Stimulated activated naive CD8-positive, alpha-beta T cell treated with anti-CD3 and anti-CD28 coated beads, Interleukin-15, Interleukin-2, amounts not matched to agents 100 ng/mL and 50 ng/mL, for 24 hours (primary cell): ENCODE measurements around the gene PDZD7.
"Not testable (repeated sequence)": the region's sequence is repeated elsewhere in the genome, so short reads cannot be mapped to it uniquely, and the experiment has no call there.

Experiments used
- H3K27ac Mint-ChIP-seq: one replicate; pipeline ENCODE4 v1.8.0; 2021; ENCODE audit warnings: mild to moderate bottlenecking, mixed read lengths
- H3K27me3 Mint-ChIP-seq: one replicate; pipeline ENCODE4 v1.8.0; 2021; ENCODE audit warnings: mixed read lengths
- H3K36me3 Mint-ChIP-seq: one replicate; pipeline ENCODE4 v1.8.0; 2021; ENCODE audit warnings: low read depth, mixed read lengths
- H3K4me1 Mint-ChIP-seq: one replicate; pipeline ENCODE4 v1.8.0; 2021; ENCODE audit warnings: low read depth, mixed read lengths
- H3K4me3 Mint-ChIP-seq: one replicate; pipeline ENCODE4 v1.8.0; 2021; ENCODE audit warnings: mild to moderate bottlenecking, mixed read lengths
- H3K9me3 Mint-ChIP-seq: one replicate; pipeline ENCODE4 v1.8.0; 2021; ENCODE audit warnings: mixed read lengths

The PDZD7 gene

GRCh38 chr10:100982916-100983830 is 47.8 kb downstream of the PDZD7 start:
- H3K9me3 Mint-ChIP-seq = no peaks in the 10 kb centered on the region
- H3K36me3 Mint-ChIP-seq = peaks cover 37% of the 10 kb centered on the region
- H3K4me1 Mint-ChIP-seq = peaks cover 19% of the 10 kb centered on the region
- H3K4me3 Mint-ChIP-seq = no peak overlapping the region
- no peaks in the 10 kb centered on the region for H3K27me3 Mint-ChIP-seq
- no peak overlapping the region for H3K27ac Mint-ChIP-seq

GRCh38 chr10:100981178-100981772 is 49.7 kb downstream of the PDZD7 start:
- Mint-ChIP-seq H3K4me1 (peaks cover 8% of the 10 kb centered on the region), H3K27ac (no peak overlapping the region), H3K27me3 (no peaks in the 10 kb centered on the region), H3K4me3 (no peak overlapping the region), H3K9me3 (no peaks in the 10 kb centered on the region), H3K36me3 (peaks cover 26% of the 10 kb centered on the region)

- no peaks in the 10 kb centered on the region for H3K27me3 Mint-ChIP-seq
- H3K36me3 Mint-ChIP-seq = peaks cover 24% of the 10 kb centered on the region
- no peaks in the 10 kb centered on the region for H3K9me3 Mint-ChIP-seq
- no peak overlapping the region for H3K4me3 Mint-ChIP-seq
- no peak overlapping the region for H3K27ac Mint-ChIP-seq
- H3K4me1 Mint-ChIP-seq = peaks cover 2% of the 10 kb centered on the region
Observed at GRCh38 chr10:100980711-100981110, 50.2 kb downstream of the PDZD7 start.

- Mint-ChIP-seq H3K27me3 (no peaks in the 10 kb centered on the region), H3K4me3 (no peak overlapping the region), H3K4me1 (no peaks in the 10 kb centered on the region), H3K9me3 (no peaks in the 10 kb centered on the region), H3K36me3 (peaks cover 21% of the 10 kb centered on the region), H3K27ac (no peak overlapping the region)
Observed at GRCh38 chr10:100980311-100980710, 50.6 kb downstream of the PDZD7 start.

- H3K27me3 Mint-ChIP-seq = no peaks in the 10 kb centered on the region
- H3K4me3 Mint-ChIP-seq = no peak overlapping the region
- H3K9me3 Mint-ChIP-seq = no peaks in the 10 kb centered on the region
Observed at GRCh38 chr10:100979791-100980272, 51.1 kb downstream of the PDZD7 start.

GRCh38 chr10:100978901-100979195 is 52.1 kb downstream of the PDZD7 start:
- Mint-ChIP-seq H3K36me3 (peaks cover 21% of the 10 kb centered on the region), H3K4me3 (no peak overlapping the region)

More at GRCh38 chr10:100979791-100980272, 51.1 kb downstream of the PDZD7 start:
- no peak overlapping the region for H3K27ac Mint-ChIP-seq
- peaks cover 21% of the 10 kb centered on the region for H3K36me3 Mint-ChIP-seq
- no peaks in the 10 kb centered on the region for H3K4me1 Mint-ChIP-seq

GRCh38 chr10:100978121-100978900 is 52.6 kb downstream of the PDZD7 start:
- Mint-ChIP-seq H3K27ac (no peak overlapping the region), H3K36me3 (peaks cover 21% of the 10 kb centered on the region), H3K27me3 (no peaks in the 10 kb centered on the region), H3K4me1 (no peaks in the 10 kb centered on the region), H3K4me3 (no peak overlapping the region), H3K9me3 (no peaks in the 10 kb centered on the region)

More at GRCh38 chr10:100978901-100979195, 52.1 kb downstream of the PDZD7 start:
- Mint-ChIP-seq H3K27ac (no peak overlapping the region), H3K4me1 (no peaks in the 10 kb centered on the region), H3K9me3 (no peaks in the 10 kb centered on the region), H3K27me3 (no peaks in the 10 kb centered on the region)

GRCh38 chr10:100977436-100977835 is 53.5 kb downstream of the PDZD7 start:
- no peak overlapping the region for H3K27ac Mint-ChIP-seq
- no peak overlapping the region for H3K4me3 Mint-ChIP-seq
- peaks cover 15% of the 10 kb centered on the region for H3K36me3 Mint-ChIP-seq
- H3K4me1 Mint-ChIP-seq = peaks cover 5% of the 10 kb centered on the region
- H3K9me3 Mint-ChIP-seq = no peaks in the 10 kb centered on the region
- H3K27me3 Mint-ChIP-seq = no peaks in the 10 kb centered on the region

GRCh38 chr10:100976906-100977305 is 54.0 kb downstream of the PDZD7 start:
- H3K4me1 Mint-ChIP-seq = peaks cover 8% of the 10 kb centered on the region
- no peak overlapping the region for H3K27ac Mint-ChIP-seq
- H3K36me3 Mint-ChIP-seq = peaks cover 10% of the 10 kb centered on the region
- no peak overlapping the region for H3K4me3 Mint-ChIP-seq
- H3K27me3 Mint-ChIP-seq = no peaks in the 10 kb centered on the region
- no peaks in the 10 kb centered on the region for H3K9me3 Mint-ChIP-seq

GRCh38 chr10:100975397-100975796 is 55.5 kb downstream of the PDZD7 start:
- H3K36me3 Mint-ChIP-seq, H3K9me3 Mint-ChIP-seq, H3K4me3 Mint-ChIP-seq, H3K27ac Mint-ChIP-seq, H3K27me3 Mint-ChIP-seq: not testable (repeated sequence)
- peaks cover 15% of the 10 kb centered on the region for H3K4me1 Mint-ChIP-seq

- Mint-ChIP-seq H3K27ac (no peak overlapping the region), H3K27me3 (peaks cover 4% of the 10 kb centered on the region), H3K4me3 (no peak overlapping the region), H3K36me3 (no peaks in the 10 kb centered on the region), H3K9me3 (no peaks in the 10 kb centered on the region), H3K4me1 (peaks cover 29% of the 10 kb centered on the region)
Observed at GRCh38 chr10:100972904-100973535, 57.9 kb downstream of the PDZD7 start.

- no peaks in the 10 kb centered on the region for H3K36me3 Mint-ChIP-seq
- H3K27me3 Mint-ChIP-seq = peaks cover 4% of the 10 kb centered on the region
- no peak overlapping the region for H3K27ac Mint-ChIP-seq
- no peaks in the 10 kb centered on the region for H3K9me3 Mint-ChIP-seq
- no peak overlapping the region for H3K4me3 Mint-ChIP-seq
- H3K4me1 Mint-ChIP-seq = peaks cover 29% of the 10 kb centered on the region
Observed at GRCh38 chr10:100972115-100972903, 58.6 kb downstream of the PDZD7 start.

GRCh38 chr10:100970914-100971811 is 59.8 kb downstream of the PDZD7 start:
- Mint-ChIP-seq H3K9me3 (no peaks in the 10 kb centered on the region), H3K4me1 (peaks cover 29% of the 10 kb centered on the region), H3K36me3 (no peaks in the 10 kb centered on the region), H3K27ac (no peak overlapping the region), H3K27me3 (peaks cover 4% of the 10 kb centered on the region), H3K4me3 (peak overlapping the region; percentile 28)
